Activated naive CD4-positive, alpha-beta T cell treated with Interleukin-2 at 50 U/mL for 16 hours (primary cell): ENCODE results near the gene GNG2.

Experiments used
- DNase-seq: peaks from one replicate; pipeline ENCODE4 v3.0.0-alpha.2; 2020

Gene GNG2

DNA sequence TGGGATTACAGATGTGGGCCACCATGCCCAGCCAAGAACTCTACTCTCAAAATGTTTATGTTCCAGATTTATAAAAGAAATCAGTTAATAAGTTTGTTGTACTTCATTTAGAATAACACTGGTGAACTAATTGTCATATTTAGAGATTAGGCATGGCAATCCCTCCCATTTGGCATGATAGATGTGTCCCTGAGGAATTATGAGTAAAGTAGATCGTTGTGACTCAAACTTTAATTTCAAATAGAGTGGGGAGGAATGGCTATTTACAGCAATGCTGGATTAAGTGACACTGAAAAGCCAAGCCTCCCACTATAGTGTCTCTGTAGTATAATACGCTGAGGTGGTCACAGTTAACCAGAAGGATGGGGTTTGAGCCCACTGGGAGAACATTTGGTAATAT is 89.6 kb downstream of the GNG2 start:
- DNase-seq = no peak

DNA sequence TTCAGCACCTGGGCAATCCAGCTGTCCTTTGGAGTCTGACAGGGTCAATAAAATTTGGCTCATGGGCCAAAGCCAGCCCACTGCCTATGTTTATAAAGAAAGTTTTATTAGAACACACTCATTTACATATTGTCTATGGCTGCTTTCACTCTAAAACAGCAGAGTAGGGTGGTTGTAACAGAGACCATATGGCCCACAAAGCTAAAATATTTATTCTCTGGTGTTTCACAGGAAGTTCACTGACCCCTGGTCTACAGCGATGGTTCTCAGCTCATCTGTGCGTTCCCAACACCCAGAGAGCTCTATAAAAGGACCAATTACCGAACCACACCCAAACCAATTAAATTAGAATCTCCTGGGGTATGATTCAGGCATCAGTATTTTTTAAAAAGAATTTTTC is 91.2 kb downstream of the GNG2 start:
- no peak for DNase-seq

DNA sequence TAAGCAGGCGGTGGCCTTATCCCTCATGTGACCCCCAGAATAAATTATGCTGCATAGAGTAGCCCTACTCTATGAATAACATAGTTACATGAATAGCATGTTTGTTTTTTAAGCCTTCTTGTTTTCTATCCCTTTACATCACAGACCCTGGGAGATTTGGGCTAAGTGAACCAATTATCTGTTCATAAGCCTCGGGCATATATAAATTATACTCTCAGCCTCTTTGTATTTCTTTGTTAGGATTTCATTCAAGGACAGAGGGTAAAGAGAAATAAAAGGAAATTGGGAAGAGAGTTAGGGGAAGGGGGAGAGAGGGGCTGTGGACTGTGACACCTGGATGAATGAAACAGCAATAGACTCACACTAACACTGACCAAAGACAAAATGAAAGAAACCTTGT is 93.6 kb downstream of the GNG2 start:
- no peak for DNase-seq

DNA sequence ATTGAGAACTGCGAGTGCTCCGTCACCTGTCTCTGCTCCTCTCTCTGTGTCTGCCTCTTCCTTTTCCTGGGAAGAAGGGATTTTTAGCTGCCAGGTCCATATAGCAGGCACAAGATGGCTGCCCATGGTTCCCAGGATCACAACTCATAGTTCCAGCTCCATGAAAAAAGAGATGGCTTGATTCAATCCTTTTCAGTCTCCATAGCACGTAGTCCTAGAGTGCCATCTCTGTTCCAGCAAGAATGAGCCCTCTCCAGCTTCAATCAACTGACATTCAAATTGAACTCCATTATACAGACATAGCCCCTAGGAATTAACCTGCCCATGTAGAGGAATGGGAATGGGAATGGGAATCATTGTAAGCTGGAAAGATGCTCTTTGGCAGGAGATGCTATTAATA is 94.2 kb downstream of the GNG2 start:
- no peak for DNase-seq

DNA sequence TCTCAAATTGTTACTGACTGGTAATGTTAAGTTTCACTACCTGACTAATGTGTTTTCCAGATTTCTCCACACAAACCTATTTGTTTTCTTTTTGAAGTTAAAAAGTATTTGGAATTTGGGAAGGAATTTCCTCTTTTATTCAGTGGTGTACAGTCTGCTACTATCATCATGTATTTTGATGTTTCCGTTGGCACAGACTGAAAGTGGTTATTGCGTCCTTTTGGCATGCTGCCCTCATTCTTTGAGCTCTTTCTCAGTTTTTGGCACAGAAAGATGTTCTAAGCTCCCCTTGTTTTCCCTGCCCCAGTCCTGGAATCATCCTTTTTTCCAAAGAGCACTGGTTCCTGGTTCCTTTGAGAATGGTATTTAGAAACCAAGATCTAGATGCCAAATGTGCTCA is 97.5 kb downstream of the GNG2 start:
- no peak for DNase-seq

DNA sequence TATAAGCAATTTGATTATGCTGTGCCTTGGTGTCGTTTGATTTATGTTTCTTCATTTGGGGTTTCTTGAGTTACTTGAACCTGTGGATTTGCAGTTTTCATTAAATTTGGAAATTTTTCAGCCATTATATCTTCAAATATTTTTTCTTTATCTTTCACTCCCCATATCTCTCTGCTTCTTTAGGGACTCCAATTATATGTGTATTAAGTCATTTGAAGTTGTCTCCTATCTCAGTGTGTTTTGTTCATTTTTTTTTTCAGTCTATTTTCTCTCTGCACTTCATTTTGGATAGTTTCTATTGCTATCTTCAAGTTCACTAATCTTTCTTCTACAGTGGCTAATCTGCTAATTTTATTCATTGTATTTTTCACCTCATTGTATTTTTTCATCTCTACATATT is 99.5 kb downstream of the GNG2 start:
- no peak for DNase-seq

DNA sequence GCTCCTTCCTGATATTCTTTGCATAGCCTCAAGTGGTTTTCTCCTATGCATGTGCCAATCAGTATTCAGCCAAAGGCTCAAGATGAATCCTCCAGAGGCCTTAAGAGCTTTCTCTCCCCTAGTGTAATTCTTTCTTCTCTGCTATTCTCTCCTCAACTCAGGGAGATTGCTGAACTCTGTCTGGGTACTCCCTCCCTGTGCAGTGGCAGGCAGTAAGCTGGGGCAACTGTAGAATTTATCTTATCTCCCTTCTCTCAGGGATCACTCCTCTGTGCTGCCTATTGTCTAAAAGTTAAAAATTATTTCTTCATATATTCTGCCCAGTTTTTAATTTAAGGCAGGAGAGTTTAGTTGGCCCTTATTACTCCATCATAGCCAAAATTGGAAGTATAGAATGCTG is 100.5 kb downstream of the GNG2 start:
- no peak for DNase-seq

DNA sequence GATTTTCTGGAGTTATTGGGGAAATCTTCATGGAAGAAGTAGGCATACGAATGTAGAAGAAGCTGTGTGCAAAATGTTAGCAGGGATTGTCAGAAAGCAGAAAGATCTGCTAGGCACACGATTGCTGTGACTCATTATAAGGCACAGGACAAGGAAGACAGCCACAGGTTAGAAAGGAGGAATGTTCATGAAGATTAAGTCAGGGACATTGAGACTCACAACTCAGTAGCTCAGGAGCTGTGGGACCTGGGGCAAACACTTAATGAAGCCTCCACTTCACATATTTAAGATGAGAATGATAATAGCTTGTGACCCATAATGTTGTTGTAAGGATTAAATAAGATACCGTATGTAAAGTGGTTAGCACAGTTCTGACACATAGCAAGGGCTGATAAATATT is 102.3 kb downstream of the GNG2 start:
- DNase-seq = no peak

DNA sequence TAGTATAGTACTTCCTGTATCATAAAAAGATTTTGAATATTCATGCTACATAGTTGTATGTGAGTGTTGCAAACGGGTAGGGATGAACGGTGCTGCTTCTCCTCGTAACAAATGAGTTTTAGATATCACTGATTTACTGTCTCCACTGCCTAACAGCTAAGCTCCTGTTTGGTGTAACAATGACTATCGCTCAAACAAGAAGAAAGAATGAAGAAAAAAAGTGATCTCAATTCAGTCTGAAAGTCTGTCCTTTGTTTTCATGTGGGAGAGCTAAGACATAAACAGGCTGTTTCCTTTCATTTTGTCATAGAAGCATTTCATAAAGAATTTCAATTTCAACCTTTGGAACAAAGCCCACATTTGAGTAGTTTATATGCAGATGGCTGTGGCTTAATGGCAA is 102.9 kb downstream of the GNG2 start:
- no peak for DNase-seq

DNA sequence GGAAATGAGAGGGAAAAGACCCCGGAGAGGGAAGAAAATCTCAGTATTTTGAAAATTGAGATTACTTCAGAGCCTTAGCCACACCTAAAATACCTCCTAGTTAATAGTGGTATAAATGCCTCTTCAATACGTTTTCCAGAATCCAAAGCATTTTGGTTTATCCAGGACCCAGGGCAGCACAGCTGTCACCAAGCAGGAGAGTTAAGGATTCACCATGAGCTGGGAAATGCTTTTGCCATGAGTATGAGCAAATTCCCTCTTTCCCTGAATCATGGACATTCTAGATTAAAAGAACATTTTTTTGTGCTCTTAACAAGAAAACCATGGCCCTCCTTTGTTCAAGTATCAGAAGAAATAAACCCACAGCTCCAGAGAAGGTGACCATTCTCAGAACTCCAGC is 107.1 kb downstream of the GNG2 start:
- no peak for DNase-seq

DNA sequence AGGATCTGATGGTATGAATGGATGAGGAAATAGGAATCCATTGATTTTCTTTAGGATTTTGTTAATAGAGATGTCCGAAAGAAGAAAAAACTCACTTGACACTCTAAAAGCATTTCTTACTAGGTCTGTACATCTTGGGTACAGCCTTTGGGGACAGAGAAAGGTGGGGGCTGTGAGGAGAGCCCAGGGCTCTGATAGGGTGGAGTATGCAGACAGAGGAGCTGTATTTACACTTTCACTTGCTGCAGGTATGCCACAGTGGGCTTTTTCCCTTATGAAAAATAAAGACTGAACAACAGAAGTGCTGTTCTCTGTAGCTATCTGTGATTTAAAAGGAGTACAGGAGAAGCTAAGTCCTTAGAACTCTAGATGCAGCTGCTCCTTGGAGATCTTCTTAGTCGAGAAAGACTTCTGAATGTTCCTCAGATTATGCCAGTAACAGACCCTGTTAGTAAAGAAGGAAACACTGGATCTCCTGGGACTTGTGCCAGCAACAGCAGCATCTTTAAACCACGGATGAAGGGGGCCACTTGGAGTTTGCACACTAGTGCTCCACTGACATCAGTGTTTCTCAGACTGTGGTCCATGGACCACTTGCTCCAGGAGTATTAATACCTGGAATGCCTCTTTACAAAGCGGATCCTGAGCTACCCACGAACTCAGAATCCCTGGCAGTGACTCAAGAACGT is 109.6 kb downstream of the GNG2 start:
- no peak for DNase-seq

DNA sequence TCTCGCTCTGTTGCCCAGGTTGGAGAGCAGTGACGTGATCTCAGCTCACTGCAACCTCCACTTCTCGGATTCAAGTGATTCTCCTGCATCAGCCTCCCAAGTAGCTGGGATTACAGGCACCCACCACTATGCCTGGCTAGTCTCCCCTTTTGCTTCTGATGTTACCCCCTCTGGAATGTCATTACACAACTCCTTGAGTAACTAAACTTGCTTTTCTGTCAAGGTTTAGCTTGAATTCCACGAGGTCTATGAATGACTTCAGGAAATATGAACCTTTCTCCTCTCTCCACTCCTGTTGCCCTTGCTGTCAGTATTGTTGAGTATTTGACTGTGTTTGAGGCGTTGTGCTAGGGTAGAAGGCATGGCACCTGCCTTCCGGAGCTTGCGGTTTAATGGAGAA is 112.2 kb downstream of the GNG2 start:
- no peak for DNase-seq

DNA sequence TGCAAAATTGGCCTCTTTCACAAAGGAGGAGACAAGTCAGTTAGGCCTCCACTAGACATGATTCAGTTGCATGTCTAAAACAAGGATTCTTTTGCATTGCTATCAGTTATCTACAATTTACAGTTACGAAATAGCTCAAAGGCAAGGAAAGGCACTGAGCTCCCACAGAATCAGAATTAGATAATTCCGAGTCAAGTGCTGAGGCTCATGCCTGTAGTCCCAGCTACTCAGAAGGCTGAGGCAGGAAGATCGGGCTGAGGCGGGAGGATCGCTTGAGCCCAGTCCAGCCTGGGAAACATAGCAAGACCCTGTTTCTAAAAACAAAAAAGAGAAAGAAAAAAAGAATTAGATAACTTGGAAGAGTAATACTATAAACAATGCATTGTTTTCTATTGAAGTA is 116.7 kb downstream of the GNG2 start:
- no peak for DNase-seq

DNA sequence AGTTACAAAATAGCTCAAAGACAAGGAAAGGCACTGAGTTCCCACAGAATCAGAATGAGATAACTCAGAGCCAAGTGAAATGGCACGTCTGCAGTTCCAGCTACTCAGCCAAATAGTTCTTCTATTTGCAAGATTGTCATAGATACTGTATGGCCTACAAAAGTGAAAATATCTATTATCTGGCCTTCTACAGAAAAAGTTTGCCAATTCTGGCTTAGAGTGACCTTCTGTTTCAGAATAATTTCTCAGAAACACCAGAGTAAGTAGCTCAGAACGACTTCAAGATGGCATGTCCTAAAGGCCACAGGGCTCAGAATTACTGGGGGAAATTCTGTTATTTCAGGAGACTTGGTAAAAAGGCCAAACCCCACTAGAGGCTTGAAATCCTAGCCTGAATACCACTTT is 118.3 kb downstream of the GNG2 start:
- DNase-seq = no peak

DNA sequence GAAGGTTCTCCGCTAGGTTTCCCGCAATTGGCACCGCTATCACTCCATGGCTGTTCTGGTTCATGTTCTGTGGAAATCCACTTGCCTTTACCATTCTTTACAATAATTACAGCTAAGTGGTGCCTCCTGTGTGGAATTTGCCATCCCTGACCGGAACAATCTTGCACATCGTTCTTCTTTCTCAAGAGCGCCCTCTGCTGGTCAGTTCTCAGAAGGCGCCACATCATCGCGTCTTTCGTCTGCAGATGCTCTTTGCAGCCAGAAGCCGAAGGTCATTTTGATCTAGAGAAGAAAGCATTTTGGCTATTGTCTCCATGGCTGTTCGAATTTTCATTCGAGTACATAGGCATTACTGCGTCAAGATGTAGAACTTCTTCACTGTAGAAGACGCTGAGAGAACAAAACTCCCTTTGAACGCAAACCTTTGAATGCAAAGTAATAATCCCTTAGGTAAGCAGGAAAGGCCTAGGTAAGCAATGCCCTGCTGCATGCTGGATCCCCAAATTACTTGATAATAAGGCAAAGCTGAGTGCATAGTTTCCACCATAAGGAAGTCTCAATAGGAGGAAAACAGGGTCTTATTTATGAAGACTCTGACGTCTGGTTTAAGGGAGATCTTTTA is 118.8 kb downstream of the GNG2 start:
- peak; percentile 83 for DNase-seq

DNA sequence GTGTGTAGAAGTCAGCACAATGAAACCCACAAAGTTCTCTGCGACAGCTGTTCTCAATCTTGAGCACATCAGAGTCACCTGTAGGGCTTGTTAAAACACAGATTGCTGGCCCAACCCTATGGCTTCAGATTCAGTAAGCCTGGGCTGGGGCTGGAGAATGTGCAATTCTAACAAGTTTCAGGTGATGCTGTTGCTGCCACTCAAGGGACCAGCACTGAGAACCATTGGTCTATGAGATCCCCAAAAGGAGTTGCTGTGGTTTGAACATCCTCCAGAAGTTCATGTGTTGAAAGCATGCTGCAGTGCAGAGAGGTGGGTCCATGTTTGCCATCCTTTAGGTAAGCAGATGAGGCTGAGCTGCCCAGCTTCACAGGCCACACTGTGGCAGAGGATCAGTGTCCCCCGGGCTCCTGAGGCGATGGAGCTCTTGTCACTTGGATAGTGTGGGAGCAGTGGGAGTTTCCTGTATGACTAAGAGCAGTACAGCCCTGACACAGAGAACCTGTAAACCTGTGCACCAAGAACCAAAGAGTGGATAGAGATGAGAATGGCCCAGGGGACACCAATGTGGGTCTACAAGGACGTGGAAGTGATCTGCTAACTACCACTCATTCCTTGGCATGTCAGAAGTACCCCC is 120.9 kb downstream of the GNG2 start:
- DNase-seq = no peak

DNA sequence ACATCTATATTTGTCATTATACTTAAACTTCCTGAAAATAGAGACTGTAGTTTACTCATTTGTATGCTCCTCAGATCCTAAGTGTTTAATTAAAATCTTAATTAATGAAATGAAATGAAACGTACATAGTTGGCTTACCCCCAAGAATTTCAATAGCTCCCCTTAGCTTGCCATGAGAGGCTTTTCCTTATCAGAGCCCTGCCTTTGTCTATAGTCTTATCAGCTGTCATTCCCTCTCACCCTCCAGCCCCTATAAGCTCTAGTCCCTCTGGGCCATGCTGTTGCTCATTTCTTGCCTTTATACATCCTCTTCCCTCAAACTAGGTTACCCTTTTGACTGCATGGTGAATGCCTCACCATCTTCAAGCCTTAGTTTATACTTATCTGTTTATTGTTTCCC is 127.8 kb downstream of the GNG2 start:
- DNase-seq = no peak

DNA sequence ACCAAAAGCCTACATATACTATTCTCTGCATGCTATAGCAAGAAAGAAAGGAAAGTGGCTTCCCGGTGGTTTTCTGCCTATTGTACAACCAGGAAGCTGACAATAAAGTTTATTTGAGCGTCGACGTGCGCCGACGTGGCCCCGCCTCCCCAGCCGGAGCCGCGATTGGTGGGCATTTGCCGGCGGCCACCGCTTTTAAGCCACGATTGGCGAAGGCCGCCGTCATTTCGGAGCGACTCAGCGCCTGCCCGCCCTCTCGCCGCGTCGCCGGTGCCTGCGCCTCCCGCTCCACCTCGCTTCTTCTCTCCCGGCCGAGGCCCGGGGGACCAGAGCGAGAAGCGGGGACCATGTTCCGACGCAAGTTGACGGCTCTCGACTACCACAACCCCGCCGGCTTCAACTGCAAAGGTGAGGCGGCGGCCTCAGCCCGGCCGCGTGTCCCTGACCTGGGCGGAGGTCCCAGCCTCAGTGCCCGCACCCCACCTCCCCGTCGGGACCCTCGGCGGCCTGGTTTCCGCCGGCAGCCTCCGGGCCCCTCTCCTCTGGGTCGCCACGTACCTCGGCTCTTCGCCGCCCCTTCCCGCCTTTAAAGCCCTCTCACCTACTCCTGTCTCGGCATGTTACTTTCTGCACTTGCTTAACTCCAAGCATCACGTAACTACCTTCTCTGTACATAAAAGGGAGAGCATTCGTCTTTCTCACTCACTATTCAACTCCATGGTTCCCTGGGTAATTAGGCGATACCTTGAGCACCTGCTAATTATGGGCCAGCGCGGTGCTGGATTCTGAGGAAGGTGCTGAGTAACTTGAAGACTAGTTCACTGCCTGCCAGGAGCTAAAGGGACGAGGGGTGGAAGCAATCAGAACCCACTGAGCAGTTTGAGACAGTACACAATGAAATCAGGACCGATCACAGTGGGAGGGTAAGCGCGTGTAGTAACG is 129.2 kb downstream of the GNG2 start, which contains the start of gene RTRAF:
Gene RTRAF (plus strand): TSS at position 254 of the 942 bp plus-strand sequence. CDS start 94 bp downstream, at position 348.
- peak; percentile 93 for DNase-seq

DNA sequence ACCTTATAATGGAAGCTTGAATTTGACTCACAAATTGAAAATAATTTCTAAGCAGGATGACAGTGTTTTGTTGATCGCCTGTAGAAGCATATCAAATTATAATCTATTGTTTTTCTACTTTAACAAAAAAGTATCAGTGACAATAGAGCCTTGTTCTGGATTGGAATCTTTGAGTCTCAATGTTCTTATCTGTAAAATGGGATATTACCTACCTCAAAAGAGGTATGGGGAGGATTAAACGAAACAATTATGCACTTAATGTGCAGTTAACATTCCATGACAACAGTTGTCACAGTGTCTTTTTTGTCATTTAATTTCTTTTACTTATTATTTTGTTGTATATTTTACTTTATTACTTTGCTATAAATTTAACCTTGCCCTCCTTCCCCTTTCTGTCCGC is 130.1 kb downstream of the GNG2 start:
- DNase-seq = no peak

DNA sequence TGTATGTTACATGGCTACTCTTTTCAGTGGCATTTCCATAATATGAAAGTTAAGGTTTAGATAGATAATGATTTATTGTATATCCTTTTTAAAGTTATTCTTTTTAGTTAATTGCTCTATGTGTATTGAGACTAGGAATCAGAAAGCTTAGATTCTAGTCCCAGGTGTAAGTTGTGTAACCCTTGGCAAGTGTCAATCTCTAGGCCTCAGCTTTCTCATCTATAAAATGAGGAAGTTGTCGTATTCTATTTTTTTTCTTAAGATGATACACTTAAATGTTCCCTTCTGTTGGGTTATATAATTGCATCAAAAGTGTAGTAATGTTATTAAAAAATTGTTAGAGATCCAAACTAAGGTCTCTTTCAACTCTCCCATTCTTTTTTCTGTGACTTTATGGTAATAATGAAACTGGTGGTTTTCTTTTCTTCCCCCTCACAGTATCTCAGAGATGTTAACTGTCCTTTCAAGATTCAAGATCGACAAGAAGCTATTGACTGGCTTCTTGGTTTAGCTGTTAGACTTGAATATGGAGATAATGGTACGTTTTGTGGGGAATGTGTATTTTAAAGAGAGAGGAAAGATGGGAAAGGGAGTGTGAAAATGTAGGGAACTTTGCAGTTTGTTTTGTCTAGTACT is 133.0 kb downstream of the GNG2 start:
- DNase-seq = no peak

DNA sequence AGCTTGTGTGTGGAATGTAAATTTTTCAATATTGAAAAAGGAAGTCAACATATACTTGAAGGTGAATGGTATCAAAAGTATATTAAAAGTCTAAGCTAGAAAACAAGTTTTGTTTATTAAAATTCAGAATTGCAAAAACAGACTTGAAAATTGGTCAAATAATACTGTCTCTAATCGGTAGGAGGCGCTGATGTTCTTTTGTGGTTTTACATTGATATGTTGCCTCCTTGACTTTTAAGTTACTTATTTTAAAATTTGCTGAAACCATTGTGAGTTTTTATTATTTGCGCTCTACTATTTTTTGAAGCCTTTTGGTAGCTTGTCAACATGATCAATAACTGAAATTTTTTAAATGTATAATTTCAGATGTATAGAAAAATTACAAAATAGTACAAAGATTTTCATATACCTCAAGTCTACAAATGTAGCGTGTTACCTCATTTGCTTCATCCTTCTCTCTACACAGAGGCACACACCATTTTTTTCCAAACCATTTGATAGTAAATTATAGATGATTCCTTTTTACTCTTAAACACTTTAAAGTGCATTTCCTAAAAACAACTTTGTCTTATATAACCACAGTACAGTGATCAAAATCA is 135.8 kb downstream of the GNG2 start:
- DNase-seq = no peak

DNA sequence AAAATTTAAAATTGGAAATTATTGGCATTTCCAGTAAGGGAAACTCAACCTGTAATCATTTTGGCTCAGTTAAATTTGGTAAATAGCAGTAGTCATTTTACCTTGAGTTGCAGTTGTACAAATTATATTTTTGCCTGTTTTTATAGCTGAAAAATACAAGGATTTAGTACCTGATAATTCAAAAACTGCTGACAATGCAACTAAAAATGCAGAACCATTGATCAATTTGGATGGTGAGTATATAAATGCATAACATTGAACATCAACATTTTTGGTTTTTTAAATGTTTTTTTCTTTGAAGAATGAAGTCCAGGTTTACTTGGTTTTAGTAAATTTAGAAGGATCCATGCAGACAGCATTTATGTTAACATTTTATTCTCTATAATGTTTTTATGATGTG is 137.9 kb downstream of the GNG2 start:
- no peak for DNase-seq
